NT2/D1 (cell line): Measurements from ENCODE around the gene S100PBP.

Experiments
- SUZ12 ChIP-seq: IDR thresholded peaks from 2 replicates; pipeline ENCODE4 v1.6.1; 2011; ENCODE audit not compliant: insufficient read length, insufficient read depth; ENCODE audit errors: extremely low read depth
- YY1 ChIP-seq: IDR thresholded peaks from 2 replicates; pipeline ENCODE4 v1.6.1; 2011; ENCODE audit not compliant: insufficient read length, insufficient read depth
- ZNF274 ChIP-seq: IDR thresholded peaks from 2 replicates; pipeline ENCODE4 v1.6.1; 2011; ENCODE audit warnings: mild to moderate bottlenecking, low read depth, low read length

DNA sequence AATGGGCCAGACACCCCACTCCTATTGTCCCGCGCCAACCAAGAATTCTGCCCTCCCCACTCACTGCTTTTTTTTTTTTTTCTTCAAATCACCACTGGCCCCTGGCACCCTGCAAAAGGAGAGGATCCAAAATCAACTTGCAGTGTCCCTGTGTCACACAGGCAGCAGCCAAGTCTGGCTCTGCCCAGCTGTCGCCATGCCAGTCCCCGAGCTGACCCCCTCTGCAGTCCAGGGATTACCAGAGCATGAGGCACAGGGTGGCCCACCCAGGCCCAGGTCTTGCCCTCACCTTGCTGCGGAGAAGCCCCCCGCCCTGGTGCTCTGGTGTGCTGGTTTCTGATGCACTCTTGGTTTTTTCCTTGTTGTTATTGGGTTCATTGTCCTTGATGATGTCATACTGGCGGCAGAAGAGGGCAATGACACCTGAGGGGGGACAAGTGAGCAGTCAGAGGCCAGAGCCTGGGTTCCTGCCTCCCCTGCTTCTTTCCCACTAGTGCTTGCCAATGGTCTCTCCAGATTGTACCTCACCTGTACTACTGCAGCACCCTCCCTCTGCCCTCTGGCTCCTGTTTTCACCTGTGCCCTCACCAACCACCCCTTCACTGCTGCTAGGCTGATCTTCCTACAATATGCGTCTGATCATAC is 47.0 kb downstream of the S100PBP start:
- TF ChIP-seq ZNF274, result no peak
- TF ChIP-seq YY1, result no peak
- no peak for TF ChIP-seq SUZ12
